Measurements from ENCODE around the gene PUS7L.

The PUS7L gene

DNA sequence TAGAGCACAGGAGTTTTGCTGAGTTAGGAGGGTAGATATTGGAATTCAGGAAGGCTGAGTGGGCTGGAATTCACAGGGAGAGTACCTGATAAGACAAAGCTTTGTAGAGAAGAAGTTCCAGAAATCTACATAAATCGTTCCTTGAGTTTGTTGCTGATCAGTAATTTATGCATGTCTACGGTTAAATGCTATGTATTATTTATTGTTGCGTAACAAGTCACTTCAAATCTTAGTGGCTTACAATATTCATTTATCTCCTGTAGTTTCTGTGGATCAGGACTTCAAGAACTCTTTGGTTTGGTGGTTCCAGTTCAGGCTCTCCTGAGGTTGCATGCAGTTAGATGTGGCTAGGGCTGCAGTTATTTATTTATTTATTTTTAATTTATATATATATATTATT is 7.8 kb downstream of the PUS7L start:
- peak; percentile 61; the same call in 1 of the 2 replicates for TF ChIP-seq Cebpa-rat (IDR thresholded peaks at IDR 0.05)
- Histone ChIP-seq H3K4me3 (no peak overlapping the region), H4K20me1 (no peaks in the 10 kb centered on the region), H3K4me2 (no peak overlapping the region), H3K4me1 (0 out of 2 replicates have a peak, but pooled peaks cover 4% of the 10 kb centered on the region), H3K36me3 (peaks cover 42% of the 10 kb centered on the region), H3K27me3 (no peaks in the 10 kb centered on the region), H3K27ac (no peak overlapping the region), H3K9ac (no peak overlapping the region), H3K9me3 (peaks cover 7% of the 10 kb centered on the region)

DNA sequence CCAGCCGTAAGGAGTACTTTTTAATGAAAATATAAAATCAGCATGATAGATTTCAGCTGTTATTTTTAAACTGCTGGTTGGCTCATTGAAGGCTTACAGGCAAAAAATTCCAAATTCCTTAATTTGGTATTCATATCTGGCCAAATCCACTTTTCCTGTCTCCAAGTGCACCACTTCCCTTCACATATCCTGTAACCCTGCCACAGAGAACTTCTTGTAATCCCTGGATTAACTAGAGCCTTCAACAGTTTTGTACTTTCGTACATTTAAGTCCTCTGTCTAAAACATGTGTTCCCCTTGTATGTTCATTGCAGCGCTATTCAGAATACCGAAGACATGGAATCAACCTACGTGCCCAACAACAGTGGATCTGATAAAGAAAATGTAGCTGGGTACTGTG is 9.6 kb downstream of the PUS7L start:
- Histone ChIP-seq H3K36me3 (peaks cover 50% of the 10 kb centered on the region), H3K27ac (no peak overlapping the region), H3K4me2 (no peak overlapping the region), H3K9me3 (peaks cover 7% of the 10 kb centered on the region), H3K27me3 (no peaks in the 10 kb centered on the region), H4K20me1 (no peaks in the 10 kb centered on the region), H3K4me3 (no peak overlapping the region), H3K9ac (no peak overlapping the region), H3K4me1 (0 out of 2 replicates have a peak, but pooled peaks cover 4% of the 10 kb centered on the region)
- TF ChIP-seq Cebpa-rat (IDR thresholded peaks at IDR 0.05), result no peak

DNA sequence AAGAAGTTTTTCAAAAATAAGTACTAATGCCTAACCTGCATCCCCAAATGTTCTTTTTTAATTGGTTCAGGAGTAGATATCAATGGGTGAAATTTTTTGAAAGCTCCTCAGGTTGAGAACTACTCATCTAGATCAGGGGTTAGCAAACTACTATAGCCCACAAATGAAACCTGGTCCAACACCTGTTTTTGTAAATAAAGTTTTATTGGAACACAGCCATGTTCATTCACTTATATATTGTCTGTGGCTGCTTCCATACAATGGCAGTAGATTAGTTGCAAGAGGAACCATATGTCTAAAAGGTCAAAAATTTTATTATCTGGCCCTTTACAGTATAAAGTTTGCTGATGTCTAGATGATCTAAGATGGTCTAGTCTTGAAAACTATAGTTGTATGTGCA is 13.8 kb downstream of the PUS7L start:
- Histone ChIP-seq H4K20me1 (no peaks in the 10 kb centered on the region), H3K36me3 (peaks cover 66% of the 10 kb centered on the region), H3K9ac (no peak overlapping the region), H3K4me2 (no peak overlapping the region), H3K27ac (no peak overlapping the region), H3K27me3 (no peaks in the 10 kb centered on the region), H3K4me3 (no peak overlapping the region), H3K9me3 (no peaks in the 10 kb centered on the region), H3K4me1 (no peaks in the 10 kb centered on the region)
- no peak for TF ChIP-seq Cebpa-rat (IDR thresholded peaks at IDR 0.05)

DNA sequence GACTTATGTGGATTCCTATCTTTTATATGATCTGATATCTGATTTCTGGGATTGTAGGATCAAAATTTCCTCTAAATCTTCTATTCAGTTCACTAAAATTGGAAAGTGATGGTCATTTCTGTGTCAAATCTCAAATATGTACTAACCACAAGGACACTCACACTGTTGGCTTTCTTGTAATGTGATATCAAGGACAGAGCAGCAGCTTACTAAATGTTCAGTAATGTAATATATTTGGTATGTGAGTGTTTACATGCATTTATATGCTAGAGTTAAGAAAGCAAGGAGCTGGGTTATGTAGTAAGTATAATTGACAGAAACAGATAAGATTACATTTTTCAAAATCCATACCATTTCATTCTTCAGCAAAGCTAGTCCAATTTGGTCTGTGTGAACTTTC is 16.5 kb downstream of the PUS7L start:
- no peaks in the 10 kb centered on the region for H3K4me1 ChIP-seq
- no peaks in the 10 kb centered on the region for H3K27me3 ChIP-seq
- H3K36me3 ChIP-seq, result peaks cover 53% of the 10 kb centered on the region
- H3K9me3 ChIP-seq, result no peaks in the 10 kb centered on the region
- H3K27ac ChIP-seq, result no peak overlapping the region
- TF ChIP-seq Cebpa-rat (IDR thresholded peaks at IDR 0.05), result no peak
- H3K4me3 ChIP-seq, result no peak overlapping the region
- no peak overlapping the region for H3K4me2 ChIP-seq
- no peak overlapping the region for H3K9ac ChIP-seq
- no peaks in the 10 kb centered on the region for H4K20me1 ChIP-seq

DNA sequence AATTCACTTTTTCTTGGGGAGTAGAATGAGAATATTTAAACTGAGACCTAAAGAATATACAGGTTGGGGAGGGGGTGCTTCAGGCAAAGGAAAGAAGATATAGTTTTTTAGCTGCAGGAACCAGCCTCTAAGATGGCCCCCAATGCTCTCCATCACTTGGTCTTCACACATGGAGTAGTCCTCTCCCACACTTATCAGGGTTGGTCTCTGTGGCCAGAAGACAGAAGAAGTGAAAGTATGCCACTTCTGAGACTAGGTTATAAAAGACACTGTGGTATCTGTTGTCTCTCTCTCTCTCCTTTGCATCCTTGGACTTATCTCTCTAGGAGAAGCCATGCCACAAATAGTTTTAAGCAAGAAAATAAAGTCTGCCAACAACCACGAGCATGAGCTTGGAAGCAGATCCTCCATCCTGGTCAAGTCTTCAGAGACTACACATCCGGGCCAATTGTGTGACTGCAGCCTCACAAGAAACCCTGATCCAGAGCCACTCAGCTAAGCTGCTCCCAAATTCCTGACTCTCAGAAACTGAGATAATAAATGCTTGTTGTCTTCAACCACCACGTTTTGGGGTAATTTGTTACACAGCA is 18.0 kb downstream of the PUS7L start:
- H3K4me1 ChIP-seq, result no peaks in the 10 kb centered on the region
- no peak overlapping the region for H3K9ac ChIP-seq
- no peaks in the 10 kb centered on the region for H3K27me3 ChIP-seq
- H3K9me3 ChIP-seq, result no peaks in the 10 kb centered on the region
- no peak overlapping the region for H3K4me2 ChIP-seq
- no peaks in the 10 kb centered on the region for H4K20me1 ChIP-seq
- H3K27ac ChIP-seq, result no peak overlapping the region
- H3K36me3 ChIP-seq, result peaks cover 61% of the 10 kb centered on the region
- H3K4me3 ChIP-seq, result no peak overlapping the region
- TF ChIP-seq Cebpa-rat (IDR thresholded peaks at IDR 0.05), result no peak

DNA sequence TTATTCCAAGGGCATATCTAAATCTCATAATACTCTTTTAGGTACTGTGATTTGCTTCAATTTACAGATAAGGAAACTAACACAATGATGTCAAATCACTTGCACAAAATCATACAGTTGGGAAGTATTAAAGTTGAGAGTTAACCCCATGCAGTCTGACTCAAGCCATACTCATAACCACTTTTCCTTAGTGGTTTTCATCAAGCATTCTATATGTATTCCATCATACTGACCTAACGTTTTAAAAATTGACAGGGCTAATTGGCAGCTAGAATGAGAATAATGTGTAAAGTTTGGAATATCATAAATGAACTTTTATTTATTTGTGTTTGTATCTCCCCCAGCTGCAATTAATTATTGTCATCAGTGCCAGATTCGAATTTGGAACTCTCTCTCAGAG is 20.9 kb downstream of the PUS7L start:
- Histone ChIP-seq H3K9me3 (no peaks in the 10 kb centered on the region), H3K4me2 (no peak overlapping the region), H3K4me1 (no peaks in the 10 kb centered on the region), H3K4me3 (no peak overlapping the region), H3K36me3 (peaks cover 48% of the 10 kb centered on the region), H3K27ac (no peak overlapping the region), H3K27me3 (no peaks in the 10 kb centered on the region), H4K20me1 (no peaks in the 10 kb centered on the region), H3K9ac (no peak overlapping the region)
- no peak for TF ChIP-seq Cebpa-rat (IDR thresholded peaks at IDR 0.05)

DNA sequence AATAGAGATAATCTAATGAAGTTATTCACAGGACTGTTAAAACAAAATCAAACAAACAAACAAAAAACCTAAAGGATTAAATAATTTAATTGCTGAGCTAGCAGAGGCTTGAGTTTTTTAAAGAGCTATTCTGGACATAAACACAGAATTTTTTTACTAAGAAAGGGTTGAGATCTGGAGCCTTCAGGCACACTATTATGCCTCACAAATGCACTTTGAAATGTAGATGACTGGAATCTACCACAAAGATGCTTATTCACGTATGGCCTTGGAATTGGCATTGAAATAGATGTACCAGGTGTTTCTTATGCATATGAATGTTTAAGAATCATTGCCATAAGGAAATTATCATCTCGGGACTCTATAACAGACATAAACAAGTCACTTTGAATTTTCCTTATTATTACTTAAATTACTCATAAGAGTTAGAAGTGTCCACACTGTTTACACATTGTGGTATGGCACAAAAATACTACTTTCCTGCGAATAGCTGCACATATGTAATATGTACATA is 21.6 kb downstream of the PUS7L start:
- H3K4me3 ChIP-seq, result no peak overlapping the region
- no peak overlapping the region for H3K4me2 ChIP-seq
- peaks cover 46% of the 10 kb centered on the region for H3K36me3 ChIP-seq
- no peaks in the 10 kb centered on the region for H3K27me3 ChIP-seq
- no peak overlapping the region for H3K27ac ChIP-seq
- no peaks in the 10 kb centered on the region for H3K4me1 ChIP-seq
- no peak for TF ChIP-seq Cebpa-rat (IDR thresholded peaks at IDR 0.05)
- H4K20me1 ChIP-seq, result no peaks in the 10 kb centered on the region
- no peak overlapping the region for H3K9ac ChIP-seq
- no peaks in the 10 kb centered on the region for H3K9me3 ChIP-seq

DNA sequence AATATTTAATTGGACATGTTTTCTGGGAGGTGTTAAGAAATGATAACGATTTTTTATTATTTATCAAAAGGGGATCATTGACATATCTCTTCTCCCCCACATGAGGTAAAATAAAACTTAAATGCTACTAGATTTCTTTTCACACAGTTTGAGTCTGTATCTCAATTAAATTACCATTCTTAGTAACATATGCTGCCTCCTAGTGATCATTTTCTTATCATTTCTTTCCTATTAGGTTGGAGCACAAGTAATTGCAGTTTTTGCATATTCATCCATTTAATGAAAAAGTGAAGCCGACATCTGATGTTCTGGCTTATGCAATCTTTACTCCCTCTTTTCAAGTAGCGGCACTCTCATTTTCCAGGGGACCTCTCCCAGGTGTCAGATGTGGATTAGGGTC is 24.9 kb downstream of the PUS7L start:
- H3K36me3 ChIP-seq, result peaks cover 42% of the 10 kb centered on the region

DNA sequence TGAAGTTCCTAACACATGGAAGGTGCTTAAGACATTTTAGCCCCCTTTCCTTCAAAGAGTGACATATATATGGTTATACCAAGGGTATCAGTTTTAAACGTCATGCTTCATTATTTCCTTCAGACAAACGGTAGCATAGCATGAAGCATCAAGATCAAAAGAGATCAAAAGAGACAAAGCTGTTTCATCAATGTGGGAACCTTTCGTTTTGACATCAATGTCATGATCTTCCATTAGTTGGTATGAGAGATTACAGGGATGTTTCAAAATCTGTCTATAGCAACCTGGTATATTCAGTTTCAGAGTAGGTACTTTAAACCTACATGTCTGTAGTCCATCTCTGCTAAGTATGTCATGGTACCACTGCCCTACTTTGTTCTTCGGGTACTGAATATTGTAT is 28.3 kb downstream of the PUS7L start:
- Histone ChIP-seq H3K4me2 (no peak overlapping the region), H3K36me3 (peaks cover 38% of the 10 kb centered on the region), H4K20me1 (no peaks in the 10 kb centered on the region), H3K27ac (no peak overlapping the region), H3K9ac (no peak overlapping the region), H3K4me1 (no peaks in the 10 kb centered on the region), H3K27me3 (no peaks in the 10 kb centered on the region), H3K9me3 (no peaks in the 10 kb centered on the region), H3K4me3 (no peak overlapping the region)
- TF ChIP-seq Cebpa-rat (IDR thresholded peaks at IDR 0.05), result no peak

More for the DNA sequence above, 24.9 kb downstream of the PUS7L start:
- H3K4me3 ChIP-seq, result no peak overlapping the region
- H3K4me1 ChIP-seq, result no peaks in the 10 kb centered on the region
- H3K9ac ChIP-seq, result no peak overlapping the region
- H4K20me1 ChIP-seq, result no peaks in the 10 kb centered on the region
- TF ChIP-seq Cebpa-rat (IDR thresholded peaks at IDR 0.05), result no peak
- no peak overlapping the region for H3K4me2 ChIP-seq
- no peaks in the 10 kb centered on the region for H3K9me3 ChIP-seq
- no peak overlapping the region for H3K27ac ChIP-seq
- no peaks in the 10 kb centered on the region for H3K27me3 ChIP-seq

DNA sequence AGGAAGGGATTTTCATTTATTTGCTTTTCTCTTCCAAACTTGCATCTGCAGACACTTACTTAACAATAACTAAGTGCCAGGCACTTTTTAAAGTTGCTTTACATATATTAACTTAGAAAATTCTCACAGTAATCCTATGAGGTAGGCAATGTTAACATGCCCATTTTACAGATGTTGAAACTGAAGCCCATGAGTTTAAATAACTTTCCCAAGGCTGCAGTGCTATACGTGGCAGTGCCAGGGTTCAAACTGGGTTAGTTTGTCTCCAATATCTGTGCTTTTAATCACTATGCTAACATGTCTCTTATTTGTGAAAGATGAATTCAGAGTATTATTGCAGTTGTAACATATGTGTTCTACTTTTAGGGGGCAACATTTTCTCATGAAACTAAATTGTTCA is 29.9 kb downstream of the PUS7L start:
- Histone ChIP-seq H3K9me3 (no peaks in the 10 kb centered on the region), H4K20me1 (no peaks in the 10 kb centered on the region), H3K27ac (no peak overlapping the region), H3K36me3 (peaks cover 25% of the 10 kb centered on the region), H3K4me2 (no peak overlapping the region), H3K4me1 (no peaks in the 10 kb centered on the region), H3K27me3 (no peaks in the 10 kb centered on the region), H3K9ac (no peak overlapping the region), H3K4me3 (no peak overlapping the region)
- no peak for TF ChIP-seq Cebpa-rat (IDR thresholded peaks at IDR 0.05)

DNA sequence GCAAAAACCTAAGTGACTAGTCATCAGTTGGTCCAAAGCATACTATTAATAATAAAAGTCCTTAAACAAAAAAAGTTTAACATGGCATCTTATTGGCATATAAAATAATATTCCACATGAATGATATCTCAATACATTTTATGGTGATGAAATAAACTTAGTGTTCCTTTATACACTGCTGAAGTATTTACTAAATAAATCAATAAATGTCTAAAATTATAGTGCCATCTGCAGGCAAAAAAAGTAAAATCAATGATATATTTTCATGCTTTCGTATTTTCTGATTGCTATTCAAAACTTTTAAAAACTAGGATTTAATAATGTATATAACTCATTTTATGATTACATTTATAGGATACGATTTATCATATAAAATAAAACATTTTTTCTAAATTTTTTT is 30.5 kb downstream of the PUS7L start:
- no peak for TF ChIP-seq Cebpa-rat (IDR thresholded peaks at IDR 0.05)
- H3K27me3 ChIP-seq, result no peaks in the 10 kb centered on the region
- no peak overlapping the region for H3K27ac ChIP-seq
- no peaks in the 10 kb centered on the region for H4K20me1 ChIP-seq
- H3K9me3 ChIP-seq, result no peaks in the 10 kb centered on the region
- no peaks in the 10 kb centered on the region for H3K4me1 ChIP-seq
- H3K9ac ChIP-seq, result no peak overlapping the region
- no peak overlapping the region for H3K4me3 ChIP-seq
- peaks cover 24% of the 10 kb centered on the region for H3K36me3 ChIP-seq
- no peak overlapping the region for H3K4me2 ChIP-seq

All from BLaER1 (cell line).